PFSK-1 (cell line): ENCODE results near the gene IGSF9.

Experiments used
- POLR2AphosphoS5 ChIP-seq: IDR thresholded peaks from 2 replicates; pipeline ENCODE4 v1.6.1; 2012; ENCODE audit warnings: low read depth, mild to moderate bottlenecking, control low read depth, low read length, moderate library complexity
- REST ChIP-seq, 2 experiments: IDR thresholded peaks; 2 replicates each; pipeline versions ENCODE4 v1.6.1 to v1.8.0; 2011 to 2012; ENCODE audit warnings: low read depth in 2 of 2, low read length in 2 of 2, control low read depth in 1 of 2, inconsistent platforms in 1 of 2, mild to moderate bottlenecking in 1 of 2, moderate library complexity in 1 of 2; ENCODE audit not compliant: insufficient read depth in 1 of 2
- TAF1 ChIP-seq: IDR thresholded peaks from 2 replicates; pipeline ENCODE4 v1.6.1; 2012; ENCODE audit warnings: low read length, control low read depth, borderline replicate concordance; ENCODE audit not compliant: insufficient read depth

- no peak for TF ChIP-seq POLR2AphosphoS5
- no peak for TF ChIP-seq TAF1
- TF ChIP-seq REST (IDR thresholded peaks at IDR 0.05; ENCODE audit: insufficient read depth in 1 of 2, low read depth in 2 of 2, low read length in 2 of 2), result no peak
Measured at GRCh38 chr1:159993911-159994310, 48.5 kb upstream of the IGSF9 start.
